ENCODE results near the gene PARP9.

The PARP9 gene

DNA sequence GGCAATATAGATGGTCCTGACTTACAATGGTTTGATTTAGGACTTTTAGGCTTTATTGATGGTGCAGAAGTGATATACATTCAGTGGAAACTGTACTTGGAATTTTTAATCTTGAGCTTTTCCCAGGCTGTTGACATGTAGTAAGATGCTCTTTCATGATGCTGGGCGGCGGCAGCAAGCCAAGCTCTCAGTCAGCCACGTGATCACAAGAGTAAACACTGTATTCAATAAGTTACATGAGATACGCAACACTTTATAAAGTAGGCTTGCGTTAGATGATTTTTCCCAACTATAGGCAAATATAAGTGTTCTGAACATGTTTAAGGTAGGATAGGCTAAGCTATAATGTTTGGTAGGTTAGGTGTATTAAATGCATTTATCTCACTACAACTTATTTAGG, 17.9 kb downstream of the PARP9 start:
- H3K9me3 ChIP-seq (ENCODE audit: insufficient read depth, low read length) = no peaks in the 10 kb centered on the region
- H3K9me2 ChIP-seq (replicated peaks; ENCODE audit: insufficient read depth, low read length) = no peaks in the 10 kb centered on the region
- H3K27ac ChIP-seq (ENCODE audit: low read depth, low read length) = no peak overlapping the region
- no peaks in the 10 kb centered on the region for H4K20me1 ChIP-seq (ENCODE audit: low read depth, low read length)
- H3K4me3 ChIP-seq (ENCODE audit: insufficient read depth, low read length, poor library complexity, severe bottlenecking) = no peak overlapping the region
- TF ChIP-seq EZH2phosphoT487 (conservative IDR thresholded peaks at IDR 0.05; ENCODE audit: low read length) = no peak
- TF ChIP-seq, protein P1, sequence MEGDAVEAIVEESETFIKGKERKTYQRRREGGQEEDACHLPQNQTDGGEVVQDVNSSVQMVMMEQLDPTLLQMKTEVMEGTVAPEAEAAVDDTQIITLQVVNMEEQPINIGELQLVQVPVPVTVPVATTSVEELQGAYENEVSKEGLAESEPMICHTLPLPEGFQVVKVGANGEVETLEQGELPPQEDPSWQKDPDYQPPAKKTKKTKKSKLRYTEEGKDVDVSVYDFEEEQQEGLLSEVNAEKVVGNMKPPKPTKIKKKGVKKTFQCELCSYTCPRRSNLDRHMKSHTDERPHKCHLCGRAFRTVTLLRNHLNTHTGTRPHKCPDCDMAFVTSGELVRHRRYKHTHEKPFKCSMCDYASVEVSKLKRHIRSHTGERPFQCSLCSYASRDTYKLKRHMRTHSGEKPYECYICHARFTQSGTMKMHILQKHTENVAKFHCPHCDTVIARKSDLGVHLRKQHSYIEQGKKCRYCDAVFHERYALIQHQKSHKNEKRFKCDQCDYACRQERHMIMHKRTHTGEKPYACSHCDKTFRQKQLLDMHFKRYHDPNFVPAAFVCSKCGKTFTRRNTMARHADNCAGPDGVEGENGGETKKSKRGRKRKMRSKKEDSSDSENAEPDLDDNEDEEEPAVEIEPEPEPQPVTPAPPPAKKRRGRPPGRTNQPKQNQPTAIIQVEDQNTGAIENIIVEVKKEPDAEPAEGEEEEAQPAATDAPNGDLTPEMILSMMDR (IDR thresholded peaks at IDR 0.05; ENCODE audit: insufficient read depth, low read length, poor library complexity, severe bottlenecking) = no peak
- no peaks in the 10 kb centered on the region for H3K36me3 ChIP-seq (ENCODE audit: low read length)
- H2AFZ ChIP-seq (ENCODE audit: low read depth, low read length, severe bottlenecking) = no peak overlapping the region
- H3F3A ChIP-seq (ENCODE audit: insufficient read depth) = no peaks in the 10 kb centered on the region
- no peak overlapping the region for H3K9ac ChIP-seq (ENCODE audit: low read length)
- H3K27me3 ChIP-seq (ENCODE audit: low read length) = no peaks in the 10 kb centered on the region
- no peak overlapping the region for H3K4me2 ChIP-seq (ENCODE audit: low read depth, low read length, poor library complexity, severe bottlenecking)
- no peaks in the 10 kb centered on the region for H3K79me2 ChIP-seq (ENCODE audit: insufficient read depth, low read length)

- Histone ChIP-seq H3K9ac (ENCODE audit: low read length) (no peak overlapping the region), H4K20me1 (ENCODE audit: low read depth, low read length) (no peaks in the 10 kb centered on the region), H3K79me2 (ENCODE audit: insufficient read depth, low read length) (no peaks in the 10 kb centered on the region), H3K27ac (ENCODE audit: low read depth, low read length) (no peak overlapping the region), H3K9me3 (ENCODE audit: insufficient read depth, low read length) (no peaks in the 10 kb centered on the region), H2AFZ (ENCODE audit: low read depth, low read length, severe bottlenecking) (no peak overlapping the region), H3K4me3 (ENCODE audit: insufficient read depth, low read length, poor library complexity, severe bottlenecking) (no peak overlapping the region), H3K36me3 (ENCODE audit: low read length) (no peaks in the 10 kb centered on the region), H3K27me3 (ENCODE audit: low read length) (no peaks in the 10 kb centered on the region), H3F3A (ENCODE audit: insufficient read depth) (no peaks in the 10 kb centered on the region), H3K9me2 (replicated peaks; ENCODE audit: insufficient read depth, low read length) (no peaks in the 10 kb centered on the region), H3K4me2 (ENCODE audit: low read depth, low read length, poor library complexity, severe bottlenecking) (no peak overlapping the region)
- TF ChIP-seq, protein P1 (IDR thresholded peaks at IDR 0.05; ENCODE audit: insufficient read depth, low read length, poor library complexity, severe bottlenecking) = no peak
- TF ChIP-seq EZH2phosphoT487 (conservative IDR thresholded peaks at IDR 0.05; ENCODE audit: low read length) = no peak
These were observed 25.1 kb downstream of the PARP9 start for GRCh38 chr3:122538956-122539490.

DNA sequence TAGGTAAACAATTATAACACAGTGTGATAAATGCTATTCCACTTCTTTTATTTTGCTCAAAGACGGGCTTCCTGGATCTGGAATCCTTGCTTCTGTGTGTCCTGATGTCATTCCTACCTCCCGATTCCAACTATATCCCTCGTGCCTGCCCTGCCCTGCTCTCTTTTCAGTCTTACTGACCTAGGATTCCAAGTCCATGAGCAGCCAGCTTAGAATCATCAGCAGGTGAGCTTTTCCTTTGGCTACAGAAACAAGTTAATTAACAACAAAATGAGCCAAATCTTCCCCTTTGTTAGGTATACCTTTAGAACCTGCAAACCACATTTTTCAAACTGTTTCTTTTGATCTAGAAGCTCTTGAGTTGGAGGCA, 27.5 kb downstream of the PARP9 start:
- no peak overlapping the region for H2AFZ ChIP-seq (ENCODE audit: low read depth, low read length, severe bottlenecking)
- no peaks in the 10 kb centered on the region for H3K79me2 ChIP-seq (ENCODE audit: insufficient read depth, low read length)
- no peaks in the 10 kb centered on the region for H4K20me1 ChIP-seq (ENCODE audit: low read depth, low read length)
- H3K9me2 ChIP-seq (replicated peaks; ENCODE audit: insufficient read depth, low read length) = no peaks in the 10 kb centered on the region
- H3K4me3 ChIP-seq (ENCODE audit: insufficient read depth, low read length, poor library complexity, severe bottlenecking) = no peak overlapping the region
- H3K27me3 ChIP-seq (ENCODE audit: low read length) = no peaks in the 10 kb centered on the region
- H3K9me3 ChIP-seq (ENCODE audit: insufficient read depth, low read length) = no peaks in the 10 kb centered on the region
- H3F3A ChIP-seq (ENCODE audit: insufficient read depth) = no peaks in the 10 kb centered on the region
- no peaks in the 10 kb centered on the region for H3K36me3 ChIP-seq (ENCODE audit: low read length)
- no peak overlapping the region for H3K27ac ChIP-seq (ENCODE audit: low read depth, low read length)
- no peak overlapping the region for H3K4me2 ChIP-seq (ENCODE audit: low read depth, low read length, poor library complexity, severe bottlenecking)
- TF ChIP-seq EZH2phosphoT487 (conservative IDR thresholded peaks at IDR 0.05; ENCODE audit: low read length) = no peak
- TF ChIP-seq, protein P1 (IDR thresholded peaks at IDR 0.05; ENCODE audit: insufficient read depth, low read length, poor library complexity, severe bottlenecking) = no peak
- no peak overlapping the region for H3K9ac ChIP-seq (ENCODE audit: low read length)
